Measurements from ENCODE around the gene NSUN6.

- TF ChIP-seq, protein P1, sequence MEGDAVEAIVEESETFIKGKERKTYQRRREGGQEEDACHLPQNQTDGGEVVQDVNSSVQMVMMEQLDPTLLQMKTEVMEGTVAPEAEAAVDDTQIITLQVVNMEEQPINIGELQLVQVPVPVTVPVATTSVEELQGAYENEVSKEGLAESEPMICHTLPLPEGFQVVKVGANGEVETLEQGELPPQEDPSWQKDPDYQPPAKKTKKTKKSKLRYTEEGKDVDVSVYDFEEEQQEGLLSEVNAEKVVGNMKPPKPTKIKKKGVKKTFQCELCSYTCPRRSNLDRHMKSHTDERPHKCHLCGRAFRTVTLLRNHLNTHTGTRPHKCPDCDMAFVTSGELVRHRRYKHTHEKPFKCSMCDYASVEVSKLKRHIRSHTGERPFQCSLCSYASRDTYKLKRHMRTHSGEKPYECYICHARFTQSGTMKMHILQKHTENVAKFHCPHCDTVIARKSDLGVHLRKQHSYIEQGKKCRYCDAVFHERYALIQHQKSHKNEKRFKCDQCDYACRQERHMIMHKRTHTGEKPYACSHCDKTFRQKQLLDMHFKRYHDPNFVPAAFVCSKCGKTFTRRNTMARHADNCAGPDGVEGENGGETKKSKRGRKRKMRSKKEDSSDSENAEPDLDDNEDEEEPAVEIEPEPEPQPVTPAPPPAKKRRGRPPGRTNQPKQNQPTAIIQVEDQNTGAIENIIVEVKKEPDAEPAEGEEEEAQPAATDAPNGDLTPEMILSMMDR (IDR thresholded peaks at IDR 0.05), result no peak
- TF ChIP-seq POLR2A (IDR thresholded peaks at IDR 0.05), result no peak
These were observed 32.4 kb downstream of the NSUN6 start for GRCh38 chr10:18619016-18619415.

Measured in heart left ventricle (tissue), 13 donors.